NT2/D1 (cell line): ENCODE data around the gene AVL9.

Experiments
- DNase-seq: peaks from one replicate; pipeline ENCODE4 v3.0.0-alpha.2; 2011; ENCODE audit warnings: low read depth, low spot score
- H3K27me3 ChIP-seq: 2 replicates; pipeline ENCODE4 v1.6.0; 2011; ENCODE audit warnings: mild to moderate bottlenecking; ENCODE audit not compliant: insufficient read length, insufficient read depth
- H3K36me3 ChIP-seq: 2 replicates; pipeline ENCODE4 v1.6.1; 2011; ENCODE audit warnings: mild to moderate bottlenecking, low read length, mixed read lengths; ENCODE audit not compliant: insufficient read depth, insufficient read length
- H3K4me1 ChIP-seq: 2 replicates; pipeline ENCODE4 v1.5.1; 2011; ENCODE audit not compliant: insufficient read depth, insufficient read length
- H3K4me3 ChIP-seq: 2 replicates; pipeline ENCODE4 v1.5.1; 2011; ENCODE audit warnings: low read depth; ENCODE audit not compliant: insufficient read length
- H3K9ac ChIP-seq: 2 replicates; pipeline ENCODE4 v1.6.0; 2011; ENCODE audit warnings: low read depth; ENCODE audit not compliant: insufficient read length
- H3K9me3 ChIP-seq: 2 replicates; pipeline ENCODE4 v1.5.1; 2011; ENCODE audit warnings: mild to moderate bottlenecking, low read length; ENCODE audit not compliant: insufficient read depth
- SUZ12 ChIP-seq: IDR thresholded peaks from 2 replicates; pipeline ENCODE4 v1.6.1; 2011; ENCODE audit not compliant: insufficient read length, insufficient read depth; ENCODE audit errors: extremely low read depth
- YY1 ChIP-seq: IDR thresholded peaks from 2 replicates; pipeline ENCODE4 v1.6.1; 2011; ENCODE audit not compliant: insufficient read length, insufficient read depth
- ZNF274 ChIP-seq: IDR thresholded peaks from 2 replicates; pipeline ENCODE4 v1.6.1; 2011; ENCODE audit warnings: mild to moderate bottlenecking, low read depth, low read length

Gene AVL9

GRCh38 chr7:32522746-32523530 is 27.6 kb downstream of the AVL9 start:
- H3K9ac ChIP-seq: no peak overlapping the region
- no peaks in the 10 kb centered on the region for H3K27me3 ChIP-seq
- no peak for DNase-seq
- H3K4me3 ChIP-seq: no peak overlapping the region
- no peaks in the 10 kb centered on the region for H3K36me3 ChIP-seq
- H3K4me1 ChIP-seq: no peaks in the 10 kb centered on the region
- H3K9me3 ChIP-seq: peaks cover 90% of the 10 kb centered on the region
- TF ChIP-seq ZNF274 (no peak), YY1 (no peak), SUZ12 (no peak)

DNA sequence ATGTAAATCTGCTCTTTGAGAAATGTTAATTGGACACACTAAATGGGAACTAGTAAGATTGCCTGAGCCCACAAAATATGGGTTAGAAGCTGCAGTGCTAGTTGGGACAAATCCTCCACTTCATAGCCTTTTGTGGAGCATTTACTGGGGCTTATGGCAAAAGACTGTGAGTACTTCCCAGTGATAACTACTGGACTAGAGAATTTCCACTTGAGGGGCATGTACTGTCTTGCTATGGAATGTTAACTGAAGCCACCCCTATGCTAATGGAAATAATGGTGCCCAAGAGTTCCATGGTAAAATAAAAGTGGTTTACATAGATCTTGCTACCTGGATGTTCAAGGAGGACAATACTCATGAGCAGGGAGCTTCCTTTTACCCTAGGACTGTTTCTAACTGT is 29.3 kb downstream of the AVL9 start:
- DNase-seq: no peak
- Histone ChIP-seq H3K9me3 (peaks cover 75% of the 10 kb centered on the region), H3K4me1 (no peaks in the 10 kb centered on the region), H3K4me3 (no peak overlapping the region), H3K9ac (no peak overlapping the region), H3K36me3 (no peaks in the 10 kb centered on the region), H3K27me3 (no peaks in the 10 kb centered on the region)
- TF ChIP-seq ZNF274: no peak
- TF ChIP-seq YY1: no peak
- no peak for TF ChIP-seq SUZ12

DNA sequence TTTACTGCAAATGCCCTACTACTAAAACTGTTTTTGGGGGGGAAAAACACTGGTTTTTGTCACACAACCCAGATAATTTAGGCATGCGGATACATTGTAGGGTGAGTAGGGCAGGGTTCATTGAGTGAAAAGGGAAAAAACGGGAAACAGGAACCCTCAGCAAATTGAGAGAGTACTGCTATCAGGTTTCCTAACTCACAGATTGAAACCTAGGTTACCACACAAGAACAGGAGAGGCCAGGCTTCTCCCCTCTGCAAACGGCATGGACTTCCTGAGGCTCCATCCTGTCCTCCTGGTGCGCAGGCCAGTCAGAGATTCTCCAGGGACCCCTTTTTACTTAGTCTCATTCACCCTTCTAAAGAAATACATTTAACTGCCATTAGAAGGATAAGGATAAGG is 30.6 kb downstream of the AVL9 start:
- H3K9ac ChIP-seq: no peak overlapping the region
- H3K36me3 ChIP-seq: no peaks in the 10 kb centered on the region
- no peaks in the 10 kb centered on the region for H3K27me3 ChIP-seq
- no peak overlapping the region for H3K4me3 ChIP-seq
- no peak for TF ChIP-seq YY1
- no peak for TF ChIP-seq ZNF274
- TF ChIP-seq SUZ12: no peak
- no peaks in the 10 kb centered on the region for H3K4me1 ChIP-seq
- DNase-seq: no peak
- peaks cover 63% of the 10 kb centered on the region for H3K9me3 ChIP-seq

- TF ChIP-seq YY1 (no peak), SUZ12 (no peak)
- Histone ChIP-seq H3K4me3 (no peak overlapping the region), H3K4me1 (no peaks in the 10 kb centered on the region), H3K27me3 (no peaks in the 10 kb centered on the region), H3K9me3 (peaks cover 24% of the 10 kb centered on the region; the same call in 1 of the 2 replicates), H3K9ac (no peak overlapping the region), H3K36me3 (peaks cover 9% of the 10 kb centered on the region)
- DNase-seq: no peak
Measured at GRCh38 chr7:32531402-32531801, 36.1 kb downstream of the AVL9 start.

DNA sequence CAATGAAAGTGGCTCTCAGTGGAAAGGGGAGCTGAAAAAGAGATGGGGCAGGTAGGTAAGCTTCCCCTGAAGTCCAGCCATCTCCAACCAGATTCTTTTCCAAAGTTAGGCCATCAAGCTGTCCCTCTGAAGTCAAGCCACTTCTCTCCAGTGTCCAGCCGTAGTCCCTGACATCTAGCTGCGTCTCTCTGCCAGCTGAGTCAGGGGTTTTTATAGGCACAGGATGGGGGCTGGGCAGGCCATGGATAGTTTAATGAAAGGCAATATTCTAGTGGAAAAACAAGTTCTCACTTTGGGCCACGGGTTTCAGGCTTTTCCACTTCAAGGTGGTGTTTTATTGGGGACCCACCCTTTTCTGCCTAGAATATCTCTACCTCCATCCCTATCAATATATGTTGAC is 36.8 kb downstream of the AVL9 start:
- TF ChIP-seq YY1 (no peak), ZNF274 (no peak), SUZ12 (no peak)
- Histone ChIP-seq H3K36me3 (peaks cover 9% of the 10 kb centered on the region), H3K4me3 (no peak overlapping the region), H3K27me3 (no peaks in the 10 kb centered on the region), H3K4me1 (no peaks in the 10 kb centered on the region), H3K9me3 (peaks cover 19% of the 10 kb centered on the region; the same call in 1 of the 2 replicates), H3K9ac (no peak overlapping the region)
- no peak for DNase-seq

- DNase-seq: no peak
Measured at GRCh38 chr7:32532716-32533115, 37.4 kb downstream of the AVL9 start.

GRCh38 chr7:32533276-32534029 is 38.2 kb downstream of the AVL9 start:
- Histone ChIP-seq H3K27me3 (no peaks in the 10 kb centered on the region), H3K9ac (no peak overlapping the region), H3K9me3 (peaks cover 10% of the 10 kb centered on the region; the same call in 1 of the 2 replicates), H3K4me3 (no peak overlapping the region), H3K4me1 (no peaks in the 10 kb centered on the region), H3K36me3 (peaks cover 9% of the 10 kb centered on the region)
- TF ChIP-seq SUZ12 (no peak), YY1 (no peak), ZNF274 (no peak)
- no peak for DNase-seq

More at GRCh38 chr7:32532716-32533115, 37.4 kb downstream of the AVL9 start:
- Histone ChIP-seq H3K27me3 (no peaks in the 10 kb centered on the region), H3K9me3 (peaks cover 15% of the 10 kb centered on the region; the same call in 1 of the 2 replicates), H3K9ac (no peak overlapping the region), H3K36me3 (peaks cover 9% of the 10 kb centered on the region), H3K4me1 (no peaks in the 10 kb centered on the region), H3K4me3 (no peak overlapping the region)
- TF ChIP-seq SUZ12 (no peak), ZNF274 (no peak), YY1 (no peak)
